HCT116 (cell line): ENCODE measurements around the gene OR11G2.

ENCODE experiments used
- EZH2 ChIP-seq: fragments of 200-600 bp; sonication (generic); IDR thresholded peaks from 2 replicates; pipeline ENCODE4 v1.6.1; 2017; ENCODE audit warnings: antibody characterized with exemption, mixed run types
- EZH2phosphoT487 ChIP-seq: fragments of 200-600 bp; IDR thresholded peaks from 2 replicates; pipeline ENCODE4 v1.6.1; 2018; ENCODE audit warnings: antibody characterized with exemption, borderline replicate concordance
- FOSL1 ChIP-seq: IDR thresholded peaks from 2 replicates; pipeline ENCODE4 v1.6.1; 2012; ENCODE audit warnings: low read depth
- POLR2A ChIP-seq: IDR thresholded peaks from 2 replicates; pipeline ENCODE4 v1.7.0; 2011; ENCODE audit warnings: borderline replicate concordance; ENCODE audit not compliant: insufficient read depth, insufficient read length; ENCODE audit errors: extremely low read depth
- RAD21 ChIP-seq: IDR thresholded peaks from 2 replicates; pipeline ENCODE4 v1.6.1; 2012; ENCODE audit warnings: low read depth, mild to moderate bottlenecking
- TCF7L2 ChIP-seq: IDR thresholded peaks from 2 replicates; pipeline ENCODE4 v1.7.0; 2011; ENCODE audit warnings: borderline replicate concordance, inconsistent platforms; ENCODE audit not compliant: insufficient read depth, insufficient read length; ENCODE audit errors: extremely low read depth
- YY1 ChIP-seq: IDR thresholded peaks from 2 replicates; pipeline ENCODE4 v1.6.1; 2011; ENCODE audit warnings: low read length, low read depth, moderate library complexity, mild to moderate bottlenecking; ENCODE audit not compliant: insufficient replicate concordance; ENCODE audit errors: extremely low read depth
- ZBTB33 ChIP-seq: IDR thresholded peaks from 2 replicates; pipeline ENCODE4 v1.6.1; 2011; ENCODE audit warnings: mild to moderate bottlenecking, low read length, moderate library complexity; ENCODE audit not compliant: insufficient replicate concordance; ENCODE audit errors: extremely low read depth
- ZNF274 ChIP-seq: fragments of 200-500 bp; sonication (Bioruptor generic); IDR thresholded peaks from 2 replicates; pipeline ENCODE4 v1.6.1; 2014; ENCODE audit warnings: mild to moderate bottlenecking, low read depth, low read length, inconsistent platforms
- TF ChIP-seq, protein P1 (sequence below), 3 experiments: fragments of 200-600 bp in 1 of 3; sonication (generic) in 1 of 3; IDR thresholded peaks in 2 of 3; conservative IDR thresholded peaks in 1 of 3; 2 replicates each; pipeline ENCODE4 v1.5.1; 2012 to 2017; ENCODE audit warnings: low read depth in 2 of 3, low read length in 2 of 3, antibody characterized with exemption in 1 of 3, borderline replicate concordance in 1 of 3, control low read depth in 1 of 3, mild to moderate bottlenecking in 1 of 3, mixed read lengths in 1 of 3, mixed run types in 1 of 3, moderate library complexity in 1 of 3; ENCODE audit not compliant: insufficient read depth in 1 of 3
- TF ChIP-seq, protein P2 (sequence below): IDR thresholded peaks from 2 replicates; pipeline ENCODE4 v1.6.1; 2012
- TF ChIP-seq, protein P3 (sequence below): IDR thresholded peaks from 2 replicates; pipeline ENCODE4 v1.6.1; 2012; ENCODE audit warnings: low read depth

GRCh38 chr14:20247646-20248246 lies 57.0 kb downstream of the OR11G2 start:
- no peak for TF ChIP-seq POLR2A
- TF ChIP-seq, protein P1, sequence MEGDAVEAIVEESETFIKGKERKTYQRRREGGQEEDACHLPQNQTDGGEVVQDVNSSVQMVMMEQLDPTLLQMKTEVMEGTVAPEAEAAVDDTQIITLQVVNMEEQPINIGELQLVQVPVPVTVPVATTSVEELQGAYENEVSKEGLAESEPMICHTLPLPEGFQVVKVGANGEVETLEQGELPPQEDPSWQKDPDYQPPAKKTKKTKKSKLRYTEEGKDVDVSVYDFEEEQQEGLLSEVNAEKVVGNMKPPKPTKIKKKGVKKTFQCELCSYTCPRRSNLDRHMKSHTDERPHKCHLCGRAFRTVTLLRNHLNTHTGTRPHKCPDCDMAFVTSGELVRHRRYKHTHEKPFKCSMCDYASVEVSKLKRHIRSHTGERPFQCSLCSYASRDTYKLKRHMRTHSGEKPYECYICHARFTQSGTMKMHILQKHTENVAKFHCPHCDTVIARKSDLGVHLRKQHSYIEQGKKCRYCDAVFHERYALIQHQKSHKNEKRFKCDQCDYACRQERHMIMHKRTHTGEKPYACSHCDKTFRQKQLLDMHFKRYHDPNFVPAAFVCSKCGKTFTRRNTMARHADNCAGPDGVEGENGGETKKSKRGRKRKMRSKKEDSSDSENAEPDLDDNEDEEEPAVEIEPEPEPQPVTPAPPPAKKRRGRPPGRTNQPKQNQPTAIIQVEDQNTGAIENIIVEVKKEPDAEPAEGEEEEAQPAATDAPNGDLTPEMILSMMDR (IDR thresholded peaks at IDR 0.05 in 2 of 3, conservative IDR thresholded peaks at IDR 0.05 in 1 of 3; ENCODE audit: borderline replicate concordance in 1 of 3, insufficient read depth in 1 of 3, low read depth in 2 of 3, low read length in 2 of 3): peak in 2 of 3 experiments; percentile 60 to 63; a peak in 4 of 6 replicates
- TF ChIP-seq ZBTB33: no peak
- no peak for TF ChIP-seq YY1
- TF ChIP-seq FOSL1: no peak
- TF ChIP-seq, protein P2, sequence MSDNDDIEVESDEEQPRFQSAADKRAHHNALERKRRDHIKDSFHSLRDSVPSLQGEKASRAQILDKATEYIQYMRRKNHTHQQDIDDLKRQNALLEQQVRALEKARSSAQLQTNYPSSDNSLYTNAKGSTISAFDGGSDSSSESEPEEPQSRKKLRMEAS: no peak
- TF ChIP-seq RAD21: peak; percentile 42; the same call in 1 of the 2 replicates
- TF ChIP-seq, protein P3, sequence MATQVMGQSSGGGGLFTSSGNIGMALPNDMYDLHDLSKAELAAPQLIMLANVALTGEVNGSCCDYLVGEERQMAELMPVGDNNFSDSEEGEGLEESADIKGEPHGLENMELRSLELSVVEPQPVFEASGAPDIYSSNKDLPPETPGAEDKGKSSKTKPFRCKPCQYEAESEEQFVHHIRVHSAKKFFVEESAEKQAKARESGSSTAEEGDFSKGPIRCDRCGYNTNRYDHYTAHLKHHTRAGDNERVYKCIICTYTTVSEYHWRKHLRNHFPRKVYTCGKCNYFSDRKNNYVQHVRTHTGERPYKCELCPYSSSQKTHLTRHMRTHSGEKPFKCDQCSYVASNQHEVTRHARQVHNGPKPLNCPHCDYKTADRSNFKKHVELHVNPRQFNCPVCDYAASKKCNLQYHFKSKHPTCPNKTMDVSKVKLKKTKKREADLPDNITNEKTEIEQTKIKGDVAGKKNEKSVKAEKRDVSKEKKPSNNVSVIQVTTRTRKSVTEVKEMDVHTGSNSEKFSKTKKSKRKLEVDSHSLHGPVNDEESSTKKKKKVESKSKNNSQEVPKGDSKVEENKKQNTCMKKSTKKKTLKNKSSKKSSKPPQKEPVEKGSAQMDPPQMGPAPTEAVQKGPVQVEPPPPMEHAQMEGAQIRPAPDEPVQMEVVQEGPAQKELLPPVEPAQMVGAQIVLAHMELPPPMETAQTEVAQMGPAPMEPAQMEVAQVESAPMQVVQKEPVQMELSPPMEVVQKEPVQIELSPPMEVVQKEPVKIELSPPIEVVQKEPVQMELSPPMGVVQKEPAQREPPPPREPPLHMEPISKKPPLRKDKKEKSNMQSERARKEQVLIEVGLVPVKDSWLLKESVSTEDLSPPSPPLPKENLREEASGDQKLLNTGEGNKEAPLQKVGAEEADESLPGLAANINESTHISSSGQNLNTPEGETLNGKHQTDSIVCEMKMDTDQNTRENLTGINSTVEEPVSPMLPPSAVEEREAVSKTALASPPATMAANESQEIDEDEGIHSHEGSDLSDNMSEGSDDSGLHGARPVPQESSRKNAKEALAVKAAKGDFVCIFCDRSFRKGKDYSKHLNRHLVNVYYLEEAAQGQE: no peak
- TF ChIP-seq ZNF274: no peak
- no peak for TF ChIP-seq EZH2
- TF ChIP-seq EZH2phosphoT487: no peak
- TF ChIP-seq TCF7L2: no peak
